GM18909 (cell line): ENCODE data around the gene ANOS1.
"Not testable (repeated sequence)": the region's sequence is repeated elsewhere in the genome, so short reads cannot be mapped to it uniquely, and the experiment has no call there.

Experiments used
- ATAC-seq: cut with Tn5 transposase; IDR thresholded peaks from one replicate; pipeline ENCODE4 v1.9.1; 2021; ENCODE audit warnings: mild to moderate bottlenecking; ENCODE audit not compliant: unreplicated experiment, poor library complexity

The ANOS1 gene, protein sequence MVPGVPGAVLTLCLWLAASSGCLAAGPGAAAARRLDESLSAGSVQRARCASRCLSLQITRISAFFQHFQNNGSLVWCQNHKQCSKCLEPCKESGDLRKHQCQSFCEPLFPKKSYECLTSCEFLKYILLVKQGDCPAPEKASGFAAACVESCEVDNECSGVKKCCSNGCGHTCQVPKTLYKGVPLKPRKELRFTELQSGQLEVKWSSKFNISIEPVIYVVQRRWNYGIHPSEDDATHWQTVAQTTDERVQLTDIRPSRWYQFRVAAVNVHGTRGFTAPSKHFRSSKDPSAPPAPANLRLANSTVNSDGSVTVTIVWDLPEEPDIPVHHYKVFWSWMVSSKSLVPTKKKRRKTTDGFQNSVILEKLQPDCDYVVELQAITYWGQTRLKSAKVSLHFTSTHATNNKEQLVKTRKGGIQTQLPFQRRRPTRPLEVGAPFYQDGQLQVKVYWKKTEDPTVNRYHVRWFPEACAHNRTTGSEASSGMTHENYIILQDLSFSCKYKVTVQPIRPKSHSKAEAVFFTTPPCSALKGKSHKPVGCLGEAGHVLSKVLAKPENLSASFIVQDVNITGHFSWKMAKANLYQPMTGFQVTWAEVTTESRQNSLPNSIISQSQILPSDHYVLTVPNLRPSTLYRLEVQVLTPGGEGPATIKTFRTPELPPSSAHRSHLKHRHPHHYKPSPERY

DNA sequence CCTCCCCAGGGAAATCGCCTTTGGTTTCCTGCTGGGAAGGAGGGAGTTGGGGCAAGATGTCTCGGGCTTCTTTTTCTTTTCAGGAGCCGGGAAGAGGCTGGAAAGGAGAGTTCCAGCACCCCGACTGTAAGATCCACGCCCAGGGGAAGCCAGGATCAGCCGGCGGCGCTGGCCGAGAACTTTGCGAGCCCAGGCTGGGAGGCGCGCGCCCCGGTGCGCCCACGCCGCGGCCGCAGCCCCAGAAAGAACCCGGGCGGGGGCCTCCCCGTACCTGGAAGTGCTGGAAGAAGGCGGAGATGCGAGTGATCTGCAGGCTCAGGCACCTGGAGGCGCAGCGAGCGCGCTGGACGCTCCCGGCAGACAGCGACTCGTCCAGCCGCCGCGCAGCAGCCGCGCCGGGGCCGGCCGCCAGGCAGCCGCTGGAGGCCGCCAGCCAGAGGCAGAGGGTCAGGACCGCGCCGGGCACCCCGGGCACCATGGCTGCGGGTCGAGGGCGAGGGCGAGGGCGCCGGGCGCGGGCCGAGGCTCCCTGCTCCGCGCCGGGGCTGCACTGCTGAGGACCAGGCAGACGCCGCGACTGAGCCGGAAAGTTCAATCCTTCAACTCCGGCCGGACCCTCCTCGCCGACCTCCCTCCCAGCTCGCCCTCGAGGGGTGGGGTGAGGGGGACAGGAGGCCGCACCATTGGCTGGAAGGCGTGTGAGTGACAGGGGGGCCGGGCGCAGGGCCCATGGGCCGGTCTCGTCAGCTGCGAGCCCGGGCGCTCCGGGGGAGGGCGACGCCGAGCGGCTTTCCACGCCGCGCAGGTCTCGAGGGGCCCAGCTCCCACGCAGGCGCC is at the start of gene ANOS1:
Gene ANOS1 (minus strand): TSS at position 579 of the 837 bp plus-strand sequence. CDS start 101 bp downstream, at position 478.
- ATAC-seq, result no peak

DNA sequence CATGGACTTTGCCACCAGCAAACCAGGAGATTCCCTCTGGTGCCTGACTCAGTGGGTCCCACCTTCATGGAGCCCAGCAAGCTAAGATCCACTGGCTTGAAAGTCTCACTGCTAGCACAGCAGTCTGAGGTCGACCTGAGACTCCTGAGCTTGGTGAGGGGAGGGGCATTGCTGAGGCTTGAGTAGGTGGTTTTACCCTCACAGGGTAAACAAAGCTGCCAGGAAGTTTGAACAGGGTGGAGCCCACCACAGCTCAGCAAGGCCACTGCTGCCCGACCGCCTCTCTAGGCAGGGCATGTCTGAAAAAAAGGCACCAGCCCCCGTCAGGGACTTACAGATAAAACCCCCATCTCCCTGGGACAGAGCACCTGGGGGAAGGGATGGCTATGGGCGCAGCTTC is 41.2 kb upstream of the ANOS1 start:
- ATAC-seq, result no peak

DNA sequence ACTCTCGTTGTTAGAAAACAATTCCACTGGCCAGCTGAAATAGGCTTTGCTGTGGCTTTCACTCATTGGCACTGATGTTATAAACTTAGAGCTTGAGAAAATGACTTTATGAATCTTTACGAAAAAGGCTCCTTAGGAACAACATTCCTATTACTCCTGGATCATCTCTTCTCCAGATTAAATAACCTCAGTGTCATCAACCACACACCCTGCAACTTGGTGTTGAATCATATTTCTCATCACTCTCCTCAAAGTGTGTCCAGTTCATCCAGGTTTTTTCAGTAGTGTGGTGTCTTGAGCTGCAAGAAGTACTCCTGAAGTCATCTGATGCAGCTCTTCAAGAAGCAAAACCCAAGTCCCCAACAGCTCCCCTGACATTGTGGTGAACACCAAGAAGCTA is 28.1 kb upstream of the ANOS1 start:
- no peak for ATAC-seq

DNA sequence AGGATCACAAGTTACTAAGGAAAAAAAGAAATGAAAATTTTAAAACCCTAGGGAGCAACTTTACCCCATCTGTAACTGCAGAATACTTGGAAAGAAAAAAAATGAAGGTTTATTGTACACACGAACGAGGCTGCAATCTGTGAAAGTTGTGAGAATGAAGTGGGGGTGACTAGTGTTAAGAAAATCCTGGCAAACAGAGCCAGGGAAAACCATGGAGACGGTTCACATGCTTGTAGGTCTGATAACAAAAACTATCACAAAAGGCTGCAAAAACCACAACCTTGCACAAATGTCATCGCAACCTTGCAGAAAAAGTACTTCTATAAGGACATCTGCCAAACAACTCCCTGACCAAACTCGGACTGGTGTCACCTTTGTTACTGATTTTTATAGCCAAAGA is 26.8 kb upstream of the ANOS1 start:
- not testable (repeated sequence) for ATAC-seq

DNA sequence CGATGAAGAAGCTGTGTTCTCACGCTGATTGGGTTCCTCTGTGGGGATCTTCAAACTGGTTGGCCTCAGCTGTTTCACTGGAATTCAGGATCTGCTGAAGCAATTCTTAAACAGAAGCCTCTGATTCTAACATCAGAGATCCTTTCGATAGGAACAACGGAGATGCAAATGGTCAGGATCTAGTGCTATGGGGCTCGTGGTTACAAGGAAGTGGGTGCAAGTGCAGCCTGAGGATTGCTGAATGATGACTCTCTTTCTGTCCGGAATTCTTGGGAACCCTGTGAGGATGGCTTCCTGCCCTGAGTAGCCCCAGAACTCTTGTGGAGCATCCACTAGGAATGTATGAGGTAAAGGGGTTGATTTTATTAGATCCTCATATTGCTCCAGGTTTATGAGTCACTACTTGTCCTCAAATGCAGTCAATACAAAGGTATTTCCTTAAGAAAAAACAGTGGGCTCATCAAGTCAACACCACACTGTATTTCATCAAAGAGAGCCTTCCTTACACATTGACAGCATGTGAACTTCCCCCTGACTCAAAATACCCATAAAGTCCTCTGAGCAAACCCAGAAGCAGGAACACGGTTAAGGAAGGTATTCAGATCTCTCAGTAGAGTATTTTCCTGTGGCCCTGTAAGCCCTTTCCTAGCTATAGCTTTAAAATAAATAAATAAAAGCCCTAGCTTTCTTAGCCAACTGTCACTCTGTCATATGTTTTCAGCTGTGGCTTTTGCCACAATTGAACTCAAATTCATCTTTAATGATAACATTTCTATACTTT is 25.9 kb upstream of the ANOS1 start:
- not testable (repeated sequence) for ATAC-seq

DNA sequence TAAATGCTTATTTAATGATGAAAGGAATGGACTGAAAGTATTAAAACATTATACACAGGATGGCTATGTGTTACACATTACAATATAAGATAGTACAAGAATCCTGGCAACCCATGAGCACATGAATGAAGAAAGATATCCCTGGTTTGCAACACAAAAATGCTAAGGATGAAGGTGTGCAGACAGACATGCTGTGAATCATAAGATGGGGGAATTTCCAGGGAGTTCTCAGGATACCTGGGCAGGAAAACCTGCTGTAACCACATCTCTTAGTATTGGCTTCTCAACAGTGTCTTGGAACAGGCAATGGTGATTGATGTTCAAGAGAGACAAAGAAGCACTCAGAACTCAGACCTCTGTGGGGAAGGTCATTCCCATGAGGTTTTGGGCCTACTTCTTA is 23.9 kb upstream of the ANOS1 start:
- no peak for ATAC-seq

DNA sequence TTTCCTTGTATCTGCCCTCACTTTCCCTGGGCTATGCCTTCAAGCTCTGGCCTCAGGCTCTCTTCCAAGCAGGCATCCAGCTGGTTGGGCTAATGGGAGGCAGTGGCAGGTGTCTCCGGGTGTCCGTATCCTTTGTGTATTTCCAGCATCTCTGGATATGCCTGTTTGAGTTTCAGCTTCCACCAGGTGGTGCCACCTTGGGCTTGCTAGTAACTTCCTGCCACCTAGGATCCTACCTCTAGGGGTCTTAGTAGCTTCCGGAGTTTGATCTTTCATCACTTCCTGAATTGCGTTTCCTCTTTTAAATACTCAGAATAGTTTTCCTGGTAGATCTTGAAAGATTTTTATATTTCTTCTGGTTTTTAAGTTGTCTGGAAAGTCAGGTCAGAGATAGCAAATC is 23.2 kb upstream of the ANOS1 start:
- no peak for ATAC-seq

DNA sequence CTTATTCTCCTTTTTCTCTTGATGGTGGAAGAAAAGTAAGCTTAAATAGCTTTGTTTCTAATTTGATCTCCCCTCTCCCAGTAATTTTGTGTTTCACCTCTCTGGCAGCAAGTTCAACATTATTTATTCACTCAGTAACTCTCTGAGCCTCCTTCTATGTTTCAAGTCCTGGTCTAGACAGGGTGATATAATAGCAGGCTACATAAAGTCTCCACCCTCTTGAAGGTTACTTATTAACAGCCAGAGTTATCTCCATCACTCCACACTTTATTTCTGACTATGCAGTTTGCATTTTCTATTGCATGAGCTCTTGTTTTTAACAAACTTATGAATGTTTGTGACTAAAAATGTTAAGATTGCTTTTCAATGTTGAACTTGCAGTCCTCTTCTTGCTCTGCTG is 17.8 kb upstream of the ANOS1 start:
- ATAC-seq, result no peak

DNA sequence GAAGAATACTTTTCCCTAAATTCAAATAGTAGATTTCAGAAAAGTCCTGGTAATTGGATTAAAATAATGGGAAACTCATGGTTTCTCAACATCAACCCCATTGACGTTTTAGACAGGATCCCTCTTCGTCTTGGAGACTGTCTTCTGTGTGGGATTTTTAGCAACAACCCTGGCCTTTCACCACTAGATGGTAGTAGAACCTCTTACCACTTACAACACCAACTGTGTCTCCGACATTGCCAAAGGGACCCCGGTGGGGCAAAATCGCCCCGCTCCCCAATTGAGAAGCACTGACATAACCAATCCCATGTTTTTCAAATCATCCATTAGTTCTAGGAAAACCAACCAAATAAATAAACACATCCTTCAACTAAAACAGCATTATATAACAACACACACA is 16.9 kb upstream of the ANOS1 start:
- peak; percentile 72 for ATAC-seq

DNA sequence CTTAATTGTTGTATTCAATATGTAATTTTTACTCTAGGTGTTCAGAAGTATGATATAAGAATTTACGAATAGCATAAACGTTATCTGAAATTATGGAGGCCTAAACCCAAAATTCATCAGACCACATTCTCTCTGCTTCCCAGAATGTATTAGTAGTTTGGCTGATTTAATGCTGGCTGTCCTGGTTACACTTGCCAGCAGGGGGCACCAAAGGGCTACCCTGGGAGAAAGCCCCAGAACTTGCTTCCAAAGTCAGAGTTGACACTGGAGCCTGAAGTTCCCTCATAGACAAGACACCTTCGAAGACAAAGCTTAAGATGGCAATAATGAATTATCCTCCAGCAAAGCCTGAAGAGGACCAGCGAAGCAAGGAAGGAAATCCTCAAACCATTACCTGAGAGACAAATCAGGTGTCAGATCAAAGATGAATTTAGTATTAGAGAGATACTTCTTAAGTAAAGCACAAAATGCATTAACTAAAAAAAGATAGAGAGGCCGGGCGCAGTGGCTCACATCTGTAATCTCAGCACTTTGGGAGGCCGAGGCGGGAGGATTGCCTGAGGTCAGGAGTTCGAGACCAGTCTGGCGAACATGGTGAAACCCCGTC is 11.3 kb upstream of the ANOS1 start:
- peak; percentile 74 for ATAC-seq

DNA sequence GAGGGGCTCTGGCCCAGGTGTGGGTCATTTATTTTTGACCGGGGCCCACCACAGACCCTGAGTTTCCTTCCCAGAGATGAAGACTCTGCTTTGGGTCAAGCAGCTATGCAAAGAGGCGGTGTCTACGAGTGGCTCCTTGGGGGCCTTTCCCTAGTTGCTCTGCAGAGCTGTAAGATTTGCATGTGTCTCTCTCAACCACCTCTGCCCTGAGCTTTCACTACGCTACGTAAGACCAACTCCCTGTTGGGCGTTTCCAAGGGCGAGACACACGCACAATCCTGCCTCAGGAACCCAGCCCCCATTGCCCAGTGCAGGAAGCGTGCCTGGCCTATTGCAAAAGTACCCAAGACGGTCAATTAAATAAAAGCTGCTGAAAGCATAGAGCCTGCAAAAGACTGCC is 10.0 kb upstream of the ANOS1 start:
- ATAC-seq, result no peak

DNA sequence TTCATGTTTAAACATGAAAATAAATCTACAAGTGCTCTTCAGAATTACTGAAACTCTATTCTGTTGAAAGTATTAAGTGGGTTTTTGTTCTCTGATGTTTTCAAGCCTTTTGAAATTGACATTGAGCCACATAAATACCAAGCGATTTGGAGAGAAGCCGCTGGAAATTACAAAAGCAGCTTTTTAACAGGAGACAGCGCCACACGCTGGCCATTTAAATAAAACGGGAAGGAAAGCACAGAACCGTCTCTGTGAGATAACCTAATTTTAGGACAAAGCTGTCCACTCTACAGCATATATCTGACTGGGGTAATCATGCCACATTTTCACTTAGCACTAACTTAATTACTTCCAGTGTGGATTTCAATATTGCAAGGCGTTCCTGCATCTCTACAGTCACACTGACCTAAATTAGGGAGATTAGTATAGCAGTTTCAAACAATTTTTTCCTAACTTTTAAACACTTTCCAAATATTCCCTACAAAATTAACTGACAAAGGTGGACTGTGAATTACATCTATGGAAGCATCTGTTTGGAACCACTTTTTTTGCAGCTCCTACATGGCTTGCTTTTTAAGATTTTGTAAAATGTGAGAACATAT is 6.8 kb upstream of the ANOS1 start:
- peak; percentile 57 for ATAC-seq

DNA sequence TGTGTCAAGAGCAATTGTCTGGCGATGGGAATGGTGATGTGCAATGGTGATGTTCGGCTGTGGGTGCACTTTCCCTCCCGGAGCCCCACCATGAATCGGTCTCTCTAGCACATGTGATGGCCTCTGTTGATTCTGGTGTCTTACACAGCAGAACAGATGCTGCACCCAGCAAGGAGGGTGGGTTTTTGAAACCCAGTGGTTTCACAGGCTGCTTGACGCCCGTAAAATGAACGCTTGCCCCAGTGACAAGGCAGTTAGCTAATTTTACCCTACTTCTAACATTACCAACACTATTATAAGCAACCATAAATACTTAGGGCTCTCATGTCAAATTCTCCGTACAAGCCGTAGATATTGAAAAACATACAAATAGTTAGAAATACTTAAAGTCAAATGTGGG is 5.9 kb upstream of the ANOS1 start:
- no peak for ATAC-seq

DNA sequence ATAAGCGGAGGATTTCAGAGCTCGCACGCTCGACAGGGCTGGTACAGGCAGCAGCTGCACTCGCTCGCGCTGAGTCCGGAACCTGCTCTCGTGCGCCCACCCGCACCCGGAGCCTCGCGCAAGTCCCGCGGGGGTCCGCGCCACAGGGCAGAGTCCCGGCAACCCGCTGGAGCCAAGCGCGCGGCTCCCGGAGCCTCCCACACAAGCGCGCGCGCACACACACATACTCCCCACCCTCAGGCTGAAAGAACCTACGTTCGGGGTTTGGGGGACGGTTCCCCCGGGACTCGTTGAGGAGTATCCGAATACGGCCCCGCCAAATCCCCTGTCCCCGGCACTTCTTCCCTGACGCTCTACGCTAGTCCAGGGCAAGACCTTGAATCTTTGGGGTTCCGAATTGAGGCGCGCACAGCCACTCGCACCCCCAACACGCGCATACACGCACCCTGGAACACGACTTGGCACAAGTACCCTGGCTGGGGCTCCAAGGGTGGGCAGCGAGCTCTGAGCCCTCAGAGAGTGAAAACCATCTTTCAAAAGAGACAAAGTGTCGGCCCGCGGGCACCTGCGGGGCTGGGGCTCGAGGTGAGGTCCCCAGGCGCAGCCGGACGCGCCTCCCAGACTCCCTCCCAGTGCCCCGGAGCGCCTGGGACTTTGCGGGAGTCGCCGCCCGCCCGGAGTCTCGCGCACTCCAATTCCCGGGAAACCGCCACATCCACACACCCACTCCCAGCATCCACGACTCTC is 952 bp downstream of the ANOS1 start:
- no peak for ATAC-seq

DNA sequence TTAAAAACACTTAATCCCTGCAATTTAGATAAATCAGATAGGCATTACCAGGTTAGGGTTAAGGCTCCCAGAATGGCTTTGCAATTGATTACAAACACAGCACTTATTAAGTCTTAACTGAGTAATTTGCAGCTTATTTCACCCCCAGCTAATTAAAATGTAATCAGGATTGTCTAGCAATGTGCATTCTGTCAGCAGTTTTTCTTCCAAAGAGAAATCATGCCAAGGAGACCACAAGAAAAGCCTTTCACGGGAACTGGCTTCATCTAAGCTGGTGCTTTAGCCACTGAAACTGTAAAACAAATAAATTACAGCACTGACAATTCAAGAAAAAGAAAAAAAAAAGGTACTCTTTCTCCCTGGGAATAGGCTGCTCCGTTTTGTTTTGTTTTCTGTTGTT is 2.1 kb downstream of the ANOS1 start:
- no peak for ATAC-seq

DNA sequence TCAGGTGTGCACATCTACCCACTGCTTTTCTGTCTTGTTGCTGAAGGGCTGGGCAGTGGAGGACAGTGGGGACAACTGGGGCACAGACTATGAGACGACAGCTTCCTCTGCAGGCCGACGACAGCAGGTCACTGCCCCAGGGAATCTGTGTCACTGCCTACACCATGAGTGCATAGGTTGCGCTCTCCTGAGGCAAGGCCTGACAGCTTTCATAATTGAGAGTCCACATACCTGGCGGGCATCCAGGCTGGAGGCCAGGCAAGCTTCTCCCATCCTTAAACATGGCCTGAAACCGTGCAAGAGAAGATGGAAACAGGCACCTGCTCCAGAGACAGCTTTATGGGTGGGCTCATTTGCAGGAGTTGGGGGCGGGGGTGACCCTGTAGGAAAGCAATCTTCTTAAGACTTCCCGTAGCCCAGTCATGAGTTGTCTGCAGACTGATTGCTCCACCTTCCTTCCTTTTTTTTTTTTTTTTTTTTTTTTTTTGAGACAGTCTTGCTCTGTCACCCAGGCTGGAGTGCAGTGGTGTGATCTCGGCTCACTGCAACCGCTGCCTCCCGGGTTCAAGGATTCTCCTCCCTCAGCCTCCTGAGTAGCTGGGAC is 2.9 kb downstream of the ANOS1 start:
- no peak for ATAC-seq

DNA sequence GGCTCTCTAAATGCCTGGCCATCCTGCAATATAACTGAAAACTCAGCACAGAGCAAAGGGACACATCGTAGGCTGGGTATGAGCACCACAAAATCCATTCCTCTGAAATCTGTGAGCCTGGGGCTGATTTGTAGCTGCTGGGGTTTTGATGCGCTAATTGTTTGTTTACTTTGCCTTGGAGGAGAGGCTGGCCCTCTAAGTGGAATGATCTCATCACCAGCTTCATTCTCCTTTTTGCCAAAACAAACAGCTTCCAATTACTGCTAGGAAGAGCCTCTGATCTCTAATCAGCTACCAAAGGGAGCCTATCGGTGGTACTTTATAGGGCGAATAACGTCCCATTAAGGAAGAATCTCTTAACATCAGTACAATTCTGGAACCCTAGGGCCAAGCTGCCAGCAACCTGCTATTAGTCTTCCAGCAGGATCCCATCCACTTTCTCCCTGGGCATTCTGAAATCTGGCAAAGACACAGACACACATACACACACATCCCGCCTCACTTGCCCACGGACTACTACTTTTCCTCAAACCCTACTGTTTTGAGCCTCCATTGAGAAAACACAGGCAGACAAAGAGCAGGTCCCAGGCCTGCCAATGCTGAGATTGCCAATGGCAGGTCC is 5.8 kb downstream of the ANOS1 start:
- no peak for ATAC-seq

DNA sequence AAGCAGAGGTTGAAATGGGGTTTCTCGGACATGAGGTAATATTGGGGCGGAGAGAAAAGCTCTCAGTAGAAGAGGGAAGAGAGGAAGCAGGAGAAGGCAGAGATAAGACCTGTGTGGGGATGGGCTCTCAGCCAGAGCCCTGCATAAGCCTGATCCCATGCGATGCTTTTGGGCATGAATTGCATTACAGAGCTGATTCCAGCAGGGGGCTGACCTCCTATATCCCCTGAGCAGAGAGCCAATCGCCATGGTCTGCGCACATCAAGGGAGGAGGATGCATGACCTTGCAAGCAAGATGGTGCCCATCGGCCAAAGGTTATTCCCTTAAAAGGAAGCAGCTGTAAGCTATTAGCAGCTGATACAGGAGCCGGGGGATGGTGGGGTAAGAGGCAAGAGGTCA is 7.6 kb downstream of the ANOS1 start:
- ATAC-seq, result no peak
